ENCODE results near the gene GUCY2F.

The GUCY2F gene

GRCh38 chrX:109409181-109409580 is 72.7 kb downstream of the GUCY2F start:
- no peaks in the 10 kb centered on the region for H4K20me1 ChIP-seq (ENCODE audit: control insufficient read depth, insufficient read depth, low read depth, low read length)
- H3F3A ChIP-seq (ENCODE audit: control insufficient read depth, insufficient read depth) = no peaks in the 10 kb centered on the region
- H3K4me2 ChIP-seq (ENCODE audit: low read length) = no peak overlapping the region
- H3K36me3 ChIP-seq (ENCODE audit: control insufficient read depth, low read length) = no peaks in the 10 kb centered on the region
- TF ChIP-seq, protein P1, sequence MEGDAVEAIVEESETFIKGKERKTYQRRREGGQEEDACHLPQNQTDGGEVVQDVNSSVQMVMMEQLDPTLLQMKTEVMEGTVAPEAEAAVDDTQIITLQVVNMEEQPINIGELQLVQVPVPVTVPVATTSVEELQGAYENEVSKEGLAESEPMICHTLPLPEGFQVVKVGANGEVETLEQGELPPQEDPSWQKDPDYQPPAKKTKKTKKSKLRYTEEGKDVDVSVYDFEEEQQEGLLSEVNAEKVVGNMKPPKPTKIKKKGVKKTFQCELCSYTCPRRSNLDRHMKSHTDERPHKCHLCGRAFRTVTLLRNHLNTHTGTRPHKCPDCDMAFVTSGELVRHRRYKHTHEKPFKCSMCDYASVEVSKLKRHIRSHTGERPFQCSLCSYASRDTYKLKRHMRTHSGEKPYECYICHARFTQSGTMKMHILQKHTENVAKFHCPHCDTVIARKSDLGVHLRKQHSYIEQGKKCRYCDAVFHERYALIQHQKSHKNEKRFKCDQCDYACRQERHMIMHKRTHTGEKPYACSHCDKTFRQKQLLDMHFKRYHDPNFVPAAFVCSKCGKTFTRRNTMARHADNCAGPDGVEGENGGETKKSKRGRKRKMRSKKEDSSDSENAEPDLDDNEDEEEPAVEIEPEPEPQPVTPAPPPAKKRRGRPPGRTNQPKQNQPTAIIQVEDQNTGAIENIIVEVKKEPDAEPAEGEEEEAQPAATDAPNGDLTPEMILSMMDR (IDR thresholded peaks at IDR 0.05; ENCODE audit: low read depth, low read length, poor library complexity, severe bottlenecking) = no peak
- no peak for TF ChIP-seq EZH2phosphoT487 (IDR thresholded peaks at IDR 0.05; ENCODE audit: borderline replicate concordance, low read length)
- no peaks in the 10 kb centered on the region for H3K4me1 ChIP-seq (ENCODE audit: control insufficient read depth, low read length)
- no peaks in the 10 kb centered on the region for H3K9me2 ChIP-seq (replicated peaks; ENCODE audit: control insufficient read depth, low read length)
- no peaks in the 10 kb centered on the region for H3K9me3 ChIP-seq (ENCODE audit: control insufficient read depth, insufficient read depth, low read length)
- H3K27me3 ChIP-seq (ENCODE audit: control insufficient read depth, low read length) = no peaks in the 10 kb centered on the region
- no peak overlapping the region for H3K4me3 ChIP-seq (ENCODE audit: low read length)
- H3K27ac ChIP-seq (ENCODE audit: low read depth, low read length) = no peak overlapping the region
- H3K79me2 ChIP-seq (ENCODE audit: control insufficient read depth, low read length) = no peaks in the 10 kb centered on the region

GRCh38 chrX:109403922-109404321 is 78.0 kb downstream of the GUCY2F start:
- no peaks in the 10 kb centered on the region for H3K9me2 ChIP-seq (replicated peaks; ENCODE audit: control insufficient read depth, low read length)
- no peaks in the 10 kb centered on the region for H4K20me1 ChIP-seq (ENCODE audit: control insufficient read depth, insufficient read depth, low read depth, low read length)
- no peak overlapping the region for H3K27ac ChIP-seq (ENCODE audit: low read depth, low read length)
- TF ChIP-seq, protein P1 (IDR thresholded peaks at IDR 0.05; ENCODE audit: low read depth, low read length, poor library complexity, severe bottlenecking) = no peak
- no peak for TF ChIP-seq EZH2phosphoT487 (IDR thresholded peaks at IDR 0.05; ENCODE audit: borderline replicate concordance, low read length)
- no peaks in the 10 kb centered on the region for H3F3A ChIP-seq (ENCODE audit: control insufficient read depth, insufficient read depth)
- H3K9me3 ChIP-seq (ENCODE audit: control insufficient read depth, insufficient read depth, low read length) = no peaks in the 10 kb centered on the region
- H3K4me2 ChIP-seq (ENCODE audit: low read length) = no peak overlapping the region
- H3K4me1 ChIP-seq (ENCODE audit: control insufficient read depth, low read length) = no peaks in the 10 kb centered on the region
- no peaks in the 10 kb centered on the region for H3K79me2 ChIP-seq (ENCODE audit: control insufficient read depth, low read length)
- no peak overlapping the region for H3K4me3 ChIP-seq (ENCODE audit: low read length)
- no peaks in the 10 kb centered on the region for H3K27me3 ChIP-seq (ENCODE audit: control insufficient read depth, low read length)
- no peaks in the 10 kb centered on the region for H3K36me3 ChIP-seq (ENCODE audit: control insufficient read depth, low read length)

- Histone ChIP-seq H3F3A (ENCODE audit: control insufficient read depth, insufficient read depth) (no peaks in the 10 kb centered on the region), H3K4me1 (ENCODE audit: control insufficient read depth, low read length) (no peaks in the 10 kb centered on the region), H3K36me3 (ENCODE audit: control insufficient read depth, low read length) (no peaks in the 10 kb centered on the region), H3K9me3 (ENCODE audit: control insufficient read depth, insufficient read depth, low read length) (no peaks in the 10 kb centered on the region), H3K4me2 (ENCODE audit: low read length) (no peak overlapping the region), H3K27me3 (ENCODE audit: control insufficient read depth, low read length) (no peaks in the 10 kb centered on the region), H3K4me3 (ENCODE audit: low read length) (no peak overlapping the region), H3K27ac (ENCODE audit: low read depth, low read length) (no peak overlapping the region), H3K9me2 (replicated peaks; ENCODE audit: control insufficient read depth, low read length) (no peaks in the 10 kb centered on the region), H4K20me1 (ENCODE audit: control insufficient read depth, insufficient read depth, low read depth, low read length) (no peaks in the 10 kb centered on the region), H3K79me2 (ENCODE audit: control insufficient read depth, low read length) (no peaks in the 10 kb centered on the region)
- no peak for TF ChIP-seq EZH2phosphoT487 (IDR thresholded peaks at IDR 0.05; ENCODE audit: borderline replicate concordance, low read length)
- TF ChIP-seq, protein P1 (IDR thresholded peaks at IDR 0.05; ENCODE audit: low read depth, low read length, poor library complexity, severe bottlenecking) = no peak
Observed at GRCh38 chrX:109399831-109400230, 82.1 kb downstream of the GUCY2F start.

- H3K79me2 ChIP-seq (ENCODE audit: control insufficient read depth, low read length) = no peaks in the 10 kb centered on the region
- H4K20me1 ChIP-seq (ENCODE audit: control insufficient read depth, insufficient read depth, low read depth, low read length) = no peaks in the 10 kb centered on the region
- H3F3A ChIP-seq (ENCODE audit: control insufficient read depth, insufficient read depth) = no peaks in the 10 kb centered on the region
- no peaks in the 10 kb centered on the region for H3K36me3 ChIP-seq (ENCODE audit: control insufficient read depth, low read length)
- H3K4me1 ChIP-seq (ENCODE audit: control insufficient read depth, low read length) = no peaks in the 10 kb centered on the region
- H3K27me3 ChIP-seq (ENCODE audit: control insufficient read depth, low read length) = no peaks in the 10 kb centered on the region
- H3K27ac ChIP-seq (ENCODE audit: low read depth, low read length) = no peak overlapping the region
- no peaks in the 10 kb centered on the region for H3K9me2 ChIP-seq (replicated peaks; ENCODE audit: control insufficient read depth, low read length)
- H3K9me3 ChIP-seq (ENCODE audit: control insufficient read depth, insufficient read depth, low read length) = no peaks in the 10 kb centered on the region
- H3K4me2 ChIP-seq (ENCODE audit: low read length) = no peak overlapping the region
- no peak overlapping the region for H3K4me3 ChIP-seq (ENCODE audit: low read length)
- TF ChIP-seq, protein P1 (IDR thresholded peaks at IDR 0.05; ENCODE audit: low read depth, low read length, poor library complexity, severe bottlenecking) = no peak
- TF ChIP-seq EZH2phosphoT487 (IDR thresholded peaks at IDR 0.05; ENCODE audit: borderline replicate concordance, low read length) = no peak
Observed at GRCh38 chrX:109398833-109399232, 83.1 kb downstream of the GUCY2F start.

Measured in DOHH2 (cell line).